Right renal pelvis (tissue), 4 donors: ENCODE results near the gene PCDHGA10. TPM values are rescaled to one million over a fixed set of nuclear protein-coding genes. Genes with fewer than 3 reads are reported as not detected.
A peak's percentile ranks its signal among the peaks of the same experiment; 100 is the strongest.
"Not testable (repeated sequence)": the region's sequence is repeated elsewhere in the genome, so short reads cannot be mapped to it uniquely, and the experiment has no call there.

Source experiments
- DNase-seq, 4 donors: peaks; one replicate each; pipeline ENCODE4 v3.0.0-alpha.2; 2013; ENCODE audit warnings: low read depth in 4 of 4, low spot score in 3 of 4, missing footprints in 1 of 4
- polyA plus RNA-seq, 4 donors: library from polyadenylated mRNA; unstranded; fragments of 120-200 nt; gene quantifications; one replicate each; pipeline ENCODE4 v1.2.1, GENCODE V29; 2013; ENCODE audit not compliant: insufficient read length in 4 of 4

Gene PCDHGA10
- polyA plus RNA-seq, 4 donors = 3.7 to 3.9 (median 3.9) TPM

DNA sequence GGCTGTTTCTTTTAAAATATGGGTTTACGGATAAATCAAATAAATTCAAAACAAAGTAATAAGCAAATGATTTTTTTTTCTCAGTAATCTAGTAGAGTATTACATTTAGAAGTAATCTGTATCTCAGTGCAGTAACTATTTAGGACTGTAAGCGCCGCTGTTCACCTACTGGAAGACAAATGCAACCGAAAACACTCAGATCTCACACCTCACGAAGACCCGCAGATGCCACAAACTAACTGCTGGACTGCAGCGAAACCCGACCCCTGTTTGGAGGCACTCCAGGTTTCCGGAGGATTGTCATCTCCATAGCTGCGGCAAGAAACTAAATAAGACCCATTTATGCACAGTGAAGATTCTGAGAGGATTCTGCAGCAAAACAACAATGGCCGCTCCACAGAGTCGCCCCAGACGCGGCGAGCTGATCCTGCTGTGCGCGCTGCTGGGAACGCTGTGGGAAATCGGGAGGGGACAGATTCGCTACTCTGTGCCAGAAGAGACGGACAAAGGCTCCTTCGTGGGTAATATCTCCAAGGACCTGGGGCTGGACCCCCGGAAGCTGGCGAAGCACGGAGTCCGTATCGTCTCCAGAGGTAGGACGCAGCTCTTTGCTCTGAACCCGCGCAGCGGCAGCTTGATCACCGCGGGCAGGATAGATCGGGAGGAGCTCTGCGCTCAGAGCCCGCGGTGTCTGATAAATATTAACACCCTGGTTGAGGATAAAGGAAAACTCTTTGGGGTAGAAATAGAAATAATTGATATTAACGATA lies 20.2 kb upstream of the PCDHGA10 start, which contains the start of gene PCDHGA8:
Gene PCDHGA8, plus strand, starts transcription at position 205 of the 770 bp plus-strand sequence. Its CDS starts 181 bp downstream, at position 386.
- no peak for DNase-seq

DNA sequence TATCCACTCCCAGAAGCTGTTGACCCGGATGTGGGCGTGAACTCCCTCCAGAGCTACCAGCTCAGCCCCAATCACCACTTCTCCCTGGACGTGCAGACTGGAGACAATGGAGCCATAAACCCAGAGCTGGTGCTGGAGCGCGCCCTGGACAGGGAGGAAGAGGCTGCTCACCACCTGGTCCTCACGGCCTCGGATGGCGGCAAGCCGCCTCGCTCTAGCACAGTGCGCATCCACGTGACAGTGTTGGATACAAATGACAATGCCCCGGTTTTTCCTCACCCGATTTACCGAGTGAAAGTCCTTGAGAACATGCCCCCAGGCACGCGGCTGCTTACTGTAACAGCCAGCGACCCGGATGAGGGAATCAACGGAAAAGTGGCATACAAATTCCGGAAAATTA lies 19.5 kb upstream of the PCDHGA10 start:
- no peak for DNase-seq

DNA sequence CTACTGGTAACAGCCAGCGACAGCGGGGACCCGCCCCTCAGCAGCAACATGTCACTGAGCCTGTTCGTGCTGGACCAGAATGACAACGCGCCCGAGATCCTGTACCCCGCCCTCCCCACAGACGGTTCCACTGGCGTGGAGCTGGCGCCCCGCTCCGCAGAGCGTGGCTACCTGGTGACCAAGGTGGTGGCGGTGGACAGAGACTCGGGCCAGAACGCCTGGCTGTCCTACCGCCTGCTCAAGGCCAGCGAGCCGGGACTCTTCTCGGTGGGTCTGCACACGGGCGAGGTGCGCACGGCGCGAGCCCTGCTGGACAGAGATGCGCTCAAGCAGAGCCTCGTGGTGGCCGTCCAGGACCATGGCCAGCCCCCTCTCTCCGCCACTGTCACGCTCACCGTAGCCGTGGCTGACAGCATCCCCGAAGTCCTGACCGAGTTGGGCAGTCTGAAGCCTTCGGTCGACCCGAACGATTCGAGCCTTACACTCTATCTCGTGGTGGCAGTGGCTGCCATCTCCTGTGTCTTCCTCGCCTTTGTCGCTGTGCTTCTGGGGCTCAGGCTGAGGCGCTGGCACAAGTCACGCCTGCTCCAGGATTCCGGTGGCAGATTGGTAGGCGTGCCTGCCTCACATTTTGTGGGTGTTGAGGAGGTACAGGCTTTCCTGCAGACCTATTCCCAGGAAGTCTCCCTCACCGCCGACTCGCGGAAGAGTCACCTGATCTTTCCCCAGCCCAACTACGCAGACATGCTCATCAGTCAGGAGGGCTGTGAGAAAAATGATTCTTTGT lies 18.2 kb upstream of the PCDHGA10 start:
- not testable (repeated sequence) for DNase-seq

DNA sequence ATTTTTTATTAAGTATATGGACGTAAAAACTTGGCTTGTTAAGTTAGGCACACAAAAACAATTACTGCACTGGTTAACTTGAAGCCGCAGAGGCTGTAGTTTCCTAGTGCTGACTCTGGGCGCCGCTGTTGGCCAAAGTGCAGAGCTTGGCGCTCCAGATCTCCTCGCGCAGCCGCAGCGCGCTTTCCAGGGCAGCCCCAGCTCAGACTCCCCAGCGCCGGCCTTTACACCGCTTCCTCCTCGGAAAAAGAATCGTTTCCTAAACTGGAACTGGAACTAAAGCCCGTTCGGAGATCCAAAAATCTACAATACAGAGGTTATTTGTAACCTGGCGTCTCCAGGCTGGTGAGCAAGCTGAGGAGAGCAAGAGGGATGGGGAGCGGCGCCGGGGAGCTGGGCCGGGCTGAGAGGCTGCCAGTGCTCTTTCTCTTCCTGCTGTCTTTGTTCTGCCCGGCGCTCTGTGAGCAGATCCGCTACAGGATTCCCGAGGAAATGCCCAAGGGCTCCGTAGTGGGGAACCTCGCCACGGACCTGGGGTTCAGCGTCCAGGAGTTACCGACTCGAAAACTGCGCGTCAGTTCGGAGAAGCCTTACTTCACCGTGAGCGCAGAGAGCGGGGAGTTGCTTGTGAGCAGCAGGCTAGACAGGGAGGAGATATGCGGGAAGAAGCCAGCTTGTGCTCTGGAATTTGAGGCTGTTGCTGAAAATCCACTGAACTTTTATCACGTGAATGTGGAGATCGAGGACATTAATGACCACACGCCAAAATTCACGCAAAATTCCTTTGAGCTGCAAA lies 14.8 kb upstream of the PCDHGA10 start, which contains the start of gene PCDHGB5:
Gene PCDHGB5, plus strand, starts transcription at position 192 of the 796 bp plus-strand sequence. Its CDS starts 181 bp downstream, at position 373.
- DNase-seq = not testable (repeated sequence)

DNA sequence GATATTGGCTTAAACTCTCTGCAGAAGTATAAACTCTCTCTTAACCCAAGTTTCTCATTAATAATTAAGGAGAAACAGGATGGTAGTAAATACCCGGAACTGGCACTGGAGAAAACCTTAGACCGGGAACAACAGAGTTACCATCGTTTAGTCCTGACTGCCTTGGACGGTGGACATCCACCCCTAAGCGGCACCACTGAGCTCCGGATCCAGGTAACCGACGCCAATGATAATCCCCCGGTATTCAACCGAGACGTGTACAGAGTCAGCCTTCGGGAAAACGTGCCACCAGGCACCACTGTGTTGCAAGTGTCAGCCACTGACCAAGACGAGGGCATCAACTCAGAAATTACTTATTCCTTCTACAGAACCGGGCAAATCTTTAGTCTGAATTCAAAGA lies 14.2 kb upstream of the PCDHGA10 start:
- no peak for DNase-seq

DNA sequence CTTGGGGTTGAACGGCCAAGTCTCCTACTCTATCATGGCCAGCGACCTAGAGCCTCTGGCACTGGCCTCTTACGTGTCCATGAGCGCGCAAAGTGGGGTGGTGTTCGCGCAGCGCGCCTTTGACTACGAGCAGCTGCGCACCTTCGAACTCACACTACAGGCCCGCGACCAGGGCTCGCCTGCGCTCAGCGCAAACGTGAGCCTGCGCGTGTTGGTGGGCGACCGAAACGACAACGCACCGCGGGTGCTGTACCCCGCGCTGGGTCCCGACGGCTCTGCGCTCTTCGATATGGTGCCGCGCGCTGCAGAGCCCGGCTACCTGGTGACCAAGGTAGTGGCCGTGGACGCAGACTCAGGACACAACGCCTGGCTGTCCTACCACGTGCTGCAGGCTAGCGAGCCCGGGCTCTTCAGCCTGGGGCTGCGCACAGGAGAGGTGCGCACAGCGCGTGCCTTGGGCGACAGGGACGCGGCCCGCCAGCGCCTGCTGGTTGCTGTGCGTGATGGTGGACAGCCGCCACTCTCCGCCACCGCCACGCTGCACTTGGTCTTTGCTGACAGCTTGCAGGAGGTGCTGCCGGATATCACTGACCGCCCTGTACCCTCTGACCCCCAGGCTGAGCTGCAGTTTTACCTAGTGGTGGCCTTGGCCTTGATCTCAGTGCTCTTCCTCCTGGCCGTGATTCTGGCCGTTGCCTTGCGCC lies 13.1 kb upstream of the PCDHGA10 start:
- DNase-seq = no peak

DNA sequence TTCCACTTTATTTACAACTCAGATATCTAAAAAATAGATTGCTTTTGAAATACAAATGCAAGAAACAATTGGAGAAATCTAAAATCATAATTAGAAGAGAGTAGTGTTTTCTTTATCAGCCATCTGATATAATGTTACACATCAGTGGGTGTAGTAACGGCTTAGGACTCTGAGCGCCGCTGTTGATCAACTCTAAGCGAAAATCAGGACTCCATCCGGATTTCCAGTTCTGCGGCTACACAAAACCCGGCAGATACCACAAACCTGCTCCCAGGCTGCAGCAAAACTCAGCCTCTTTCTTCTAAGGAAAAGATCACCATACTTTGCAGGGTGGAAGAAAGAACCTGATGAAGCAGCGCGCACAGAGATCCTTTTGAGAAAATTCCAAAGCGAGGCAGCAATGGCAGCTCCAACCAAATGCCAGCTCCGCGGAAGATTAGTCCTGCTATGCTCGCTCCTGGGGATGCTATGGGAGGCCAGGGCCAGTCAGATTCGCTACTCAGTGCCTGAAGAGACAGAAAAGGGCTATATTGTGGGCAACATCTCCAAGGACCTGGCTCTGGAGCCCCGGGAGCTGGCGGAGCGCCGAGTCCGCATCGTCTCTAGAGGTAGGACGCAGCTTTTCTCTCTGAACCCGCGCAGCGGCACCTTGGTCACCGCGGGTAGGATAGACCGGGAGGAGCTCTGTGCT lies 10.1 kb upstream of the PCDHGA10 start, which contains the start of gene PCDHGA9:
Gene PCDHGA9, plus strand, starts transcription at position 226 of the 691 bp plus-strand sequence. Its CDS starts 175 bp downstream, at position 401.
- DNase-seq = no peak

DNA sequence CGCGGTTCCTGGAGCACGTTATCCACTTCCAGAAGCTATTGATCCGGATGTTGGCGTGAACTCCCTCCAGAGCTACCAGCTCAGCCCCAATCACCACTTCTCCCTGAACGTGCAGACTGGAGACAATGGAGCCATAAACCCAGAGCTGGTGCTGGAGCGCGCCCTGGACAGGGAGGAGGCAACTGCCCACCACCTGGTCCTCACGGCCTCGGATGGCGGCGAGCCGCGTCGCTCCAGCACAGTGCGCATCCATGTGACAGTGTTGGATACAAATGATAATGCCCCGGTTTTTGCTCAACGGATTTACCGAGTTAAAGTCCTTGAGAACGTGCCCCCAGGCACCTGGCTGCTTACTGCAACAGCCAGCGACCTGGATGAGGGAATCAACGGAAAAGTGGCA lies 9.4 kb upstream of the PCDHGA10 start:
- DNase-seq = no peak

DNA sequence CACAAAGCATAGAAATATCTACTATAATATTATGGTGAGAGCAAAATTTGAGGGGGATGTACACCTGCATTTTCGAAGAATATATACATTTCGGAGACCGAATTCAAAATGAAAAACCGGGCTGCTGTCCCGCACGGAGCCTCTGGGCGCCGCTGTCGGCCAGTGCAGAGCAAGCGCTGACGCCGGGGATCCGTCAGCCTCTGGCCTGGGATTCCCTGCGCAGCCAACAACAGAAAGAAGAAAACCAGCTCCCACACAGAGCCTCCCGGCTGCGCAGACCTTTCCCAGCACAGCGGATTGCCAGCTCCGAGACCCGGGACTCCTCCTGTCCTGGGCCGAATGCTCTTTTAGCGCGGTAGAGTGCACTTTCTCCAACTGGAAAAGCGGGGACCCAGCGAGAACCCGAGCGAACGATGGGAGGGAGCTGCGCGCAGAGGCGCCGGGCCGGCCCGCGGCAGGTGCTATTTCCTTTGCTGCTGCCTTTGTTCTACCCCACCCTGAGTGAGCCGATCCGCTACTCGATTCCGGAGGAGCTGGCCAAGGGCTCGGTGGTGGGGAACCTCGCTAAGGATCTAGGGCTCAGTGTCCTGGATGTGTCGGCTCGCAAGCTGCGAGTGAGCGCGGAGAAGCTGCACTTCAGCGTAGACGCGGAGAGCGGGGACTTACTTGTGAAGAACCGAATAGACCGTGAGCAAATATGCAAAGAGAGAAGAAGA lies 4.8 kb upstream of the PCDHGA10 start, which contains the start of gene PCDHGB6:
Gene PCDHGB6, plus strand, starts transcription at position 232 of the 716 bp plus-strand sequence. Its CDS starts 182 bp downstream, at position 414.
- not testable (repeated sequence) for DNase-seq

DNA sequence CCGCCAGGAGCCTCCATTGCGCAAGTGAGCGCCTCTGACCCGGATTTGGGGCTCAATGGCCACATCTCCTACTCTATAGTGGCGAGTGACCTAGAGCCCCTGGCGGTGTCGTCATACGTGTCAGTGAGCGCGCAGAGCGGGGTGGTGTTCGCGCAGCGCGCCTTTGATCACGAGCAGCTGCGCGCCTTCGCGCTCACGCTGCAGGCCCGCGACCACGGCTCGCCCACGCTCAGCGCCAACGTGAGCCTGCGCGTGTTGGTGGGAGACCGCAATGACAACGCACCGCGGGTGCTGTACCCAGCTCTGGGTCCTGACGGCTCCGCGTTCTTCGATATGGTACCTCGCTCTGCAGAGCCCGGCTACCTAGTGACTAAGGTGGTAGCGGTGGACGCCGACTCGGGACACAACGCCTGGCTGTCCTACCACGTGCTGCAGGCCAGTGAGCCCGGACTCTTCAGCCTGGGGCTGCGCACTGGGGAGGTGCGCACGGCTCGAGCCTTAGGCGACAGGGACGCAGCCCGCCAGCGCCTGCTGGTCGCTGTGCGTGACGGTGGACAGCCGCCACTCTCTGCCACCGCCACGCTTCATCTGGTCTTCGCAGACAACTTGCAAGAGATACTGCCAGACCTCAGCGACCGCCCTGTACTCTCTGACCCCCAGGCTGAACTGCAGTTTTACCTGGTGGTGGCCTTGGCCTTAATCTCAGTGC lies 3.0 kb upstream of the PCDHGA10 start:
- no peak for DNase-seq

DNA sequence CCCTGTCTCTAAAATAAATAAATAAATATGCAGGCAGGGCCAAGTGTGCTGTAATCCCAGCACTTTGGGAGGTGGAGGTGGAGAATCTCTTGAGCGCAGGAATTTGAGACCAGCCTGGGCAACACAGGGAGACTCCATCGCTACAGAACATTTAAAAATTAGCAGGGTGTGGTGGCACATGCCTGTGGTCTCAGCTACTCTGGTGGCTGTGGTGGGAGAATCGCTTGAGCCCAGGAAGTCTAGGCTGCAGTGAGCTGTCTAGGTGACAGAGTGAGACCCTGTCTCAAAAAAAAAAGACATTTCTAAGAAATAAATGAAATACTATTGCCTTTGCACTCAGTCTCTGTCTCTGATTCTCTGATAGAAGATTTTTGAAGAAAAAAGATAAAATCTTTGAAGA lies 1.2 kb upstream of the PCDHGA10 start:
- DNase-seq = no peak

DNA sequence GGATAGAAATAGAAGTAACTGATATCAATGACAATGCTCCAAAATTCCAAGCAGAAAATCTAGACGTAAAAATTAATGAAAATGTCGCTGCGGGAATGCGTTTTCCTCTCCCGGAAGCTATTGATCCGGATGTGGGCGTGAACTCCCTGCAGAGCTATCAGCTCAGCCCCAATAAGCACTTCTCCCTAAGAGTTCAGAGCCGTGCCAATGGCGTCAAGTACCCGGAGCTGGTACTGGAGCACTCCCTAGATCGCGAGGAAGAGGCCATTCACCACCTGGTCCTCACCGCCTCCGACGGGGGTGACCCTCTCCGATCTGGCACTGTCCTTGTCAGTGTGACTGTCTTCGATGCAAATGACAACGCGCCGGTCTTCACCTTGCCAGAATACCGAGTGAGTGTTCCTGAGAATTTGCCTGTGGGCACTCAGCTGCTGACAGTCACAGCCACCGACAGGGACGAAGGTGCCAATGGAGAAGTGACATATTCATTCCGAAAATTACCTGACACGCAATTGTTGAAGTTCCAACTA lies 818 bp downstream of the PCDHGA10 start:
- DNase-seq = no peak

DNA sequence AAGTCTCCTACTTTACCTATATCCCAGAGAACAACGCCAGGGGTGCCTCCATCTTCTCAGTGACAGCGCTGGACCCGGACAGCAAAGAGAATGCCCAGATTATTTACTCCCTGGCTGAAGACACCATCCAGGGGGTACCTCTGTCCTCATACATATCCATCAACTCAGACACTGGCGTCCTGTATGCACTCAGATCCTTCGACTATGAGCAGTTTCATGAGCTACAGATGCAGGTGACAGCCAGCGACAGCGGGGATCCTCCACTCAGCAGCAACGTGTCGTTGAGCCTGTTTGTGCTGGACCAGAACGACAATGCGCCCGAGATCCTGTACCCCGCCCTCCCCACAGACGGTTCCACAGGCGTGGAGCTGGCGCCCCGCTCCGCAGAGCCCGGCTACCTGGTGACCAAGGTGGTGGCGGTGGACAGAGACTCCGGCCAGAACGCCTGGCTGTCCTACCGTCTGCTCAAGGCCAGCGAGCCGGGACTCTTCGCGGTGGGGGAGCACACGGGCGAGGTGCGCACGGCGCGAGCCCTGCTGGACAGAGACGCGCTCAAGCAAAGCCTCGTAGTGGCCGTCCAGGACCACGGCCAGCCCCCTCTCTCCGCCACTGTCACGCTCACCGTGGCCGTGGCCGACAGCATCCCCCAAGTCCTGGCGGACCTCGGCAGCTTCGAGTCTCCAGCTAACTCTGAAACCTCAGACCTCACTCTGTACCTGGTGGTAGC lies 1.9 kb downstream of the PCDHGA10 start:
- not testable (repeated sequence) for DNase-seq

DNA sequence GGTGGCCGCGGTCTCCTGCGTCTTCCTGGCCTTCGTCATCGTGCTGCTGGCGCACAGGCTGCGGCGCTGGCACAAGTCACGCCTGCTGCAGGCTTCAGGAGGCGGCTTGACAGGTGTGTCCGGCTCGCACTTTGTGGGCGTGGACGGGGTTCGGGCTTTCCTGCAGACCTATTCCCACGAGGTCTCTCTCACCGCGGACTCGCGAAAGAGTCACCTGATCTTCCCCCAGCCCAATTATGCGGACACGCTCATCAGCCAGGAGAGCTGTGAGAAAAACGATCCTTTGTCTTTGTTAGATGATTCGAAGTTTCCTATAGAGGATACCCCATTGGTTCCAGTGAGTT lies 2.5 kb downstream of the PCDHGA10 start:
- not testable (repeated sequence) for DNase-seq

DNA sequence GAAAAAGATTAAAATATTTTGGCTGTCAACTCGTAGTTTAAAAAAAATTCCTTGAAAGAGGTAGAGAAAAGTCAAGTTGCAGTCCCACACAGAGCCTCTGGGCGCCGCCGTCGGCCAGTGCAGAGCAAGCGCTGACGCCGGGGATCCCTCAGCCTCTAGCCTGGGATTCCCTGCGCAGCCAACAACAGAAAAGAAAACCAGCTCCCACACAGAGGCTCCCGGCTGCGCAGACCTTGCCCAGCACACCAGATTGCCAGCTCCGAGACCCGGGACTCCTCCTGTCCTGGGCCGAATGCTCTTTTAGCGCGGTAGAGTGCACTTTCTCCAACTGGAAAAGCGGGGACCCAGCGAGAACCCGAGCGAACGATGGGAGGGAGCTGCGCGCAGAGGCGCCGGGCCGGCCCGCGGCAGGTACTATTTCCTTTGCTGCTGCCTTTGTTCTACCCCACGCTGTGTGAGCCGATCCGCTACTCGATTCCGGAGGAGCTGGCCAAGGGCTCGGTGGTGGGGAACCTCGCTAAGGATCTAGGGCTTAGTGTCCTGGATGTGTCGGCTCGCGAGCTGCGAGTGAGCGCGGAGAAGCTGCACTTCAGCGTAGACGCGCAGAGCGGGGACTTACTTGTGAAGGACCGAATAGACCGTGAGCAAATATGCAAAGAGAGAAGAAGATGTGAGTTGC lies 4.8 kb downstream of the PCDHGA10 start, which contains the start of gene PCDHGB7:
Gene PCDHGB7, plus strand, starts transcription at position 184 of the 679 bp plus-strand sequence. Its CDS starts 183 bp downstream, at position 367.
- DNase-seq = peak in 1 of 4 donors; percentile 36

DNA sequence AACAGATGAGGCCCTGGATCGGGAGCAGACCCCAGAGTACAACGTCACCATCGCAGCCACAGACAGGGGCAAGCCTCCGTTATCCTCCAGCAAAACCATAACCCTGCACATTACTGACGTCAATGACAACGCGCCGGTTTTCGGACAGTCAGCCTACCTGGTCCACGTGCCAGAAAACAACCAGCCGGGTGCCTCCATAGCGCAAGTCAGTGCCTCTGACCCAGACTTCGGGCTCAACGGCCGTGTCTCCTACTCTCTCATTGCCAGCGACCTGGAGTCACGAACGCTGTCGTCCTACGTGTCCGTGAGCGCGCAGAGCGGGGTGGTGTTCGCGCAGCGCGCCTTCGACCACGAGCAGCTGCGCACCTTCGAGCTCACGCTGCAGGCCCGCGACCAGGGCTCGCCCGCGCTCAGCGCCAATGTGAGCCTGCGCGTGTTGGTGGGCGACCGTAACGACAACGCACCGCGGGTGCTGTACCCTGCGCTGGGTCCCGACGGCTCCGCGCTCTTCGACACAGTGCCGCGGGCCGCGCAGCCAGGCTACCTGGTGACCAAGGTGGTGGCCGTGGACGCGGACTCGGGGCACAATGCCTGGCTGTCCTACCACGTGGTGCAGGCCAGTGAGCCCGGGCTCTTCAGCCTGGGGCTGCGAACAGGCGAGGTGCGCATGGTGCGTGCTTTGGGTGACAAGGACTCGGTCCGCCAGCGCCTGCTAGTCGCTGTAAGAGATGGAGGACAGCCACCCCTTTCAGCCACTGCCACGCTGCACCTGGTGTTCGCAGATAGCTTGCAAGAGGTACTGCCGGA lies 6.5 kb downstream of the PCDHGA10 start:
- no peak for DNase-seq
